Right lobe of liver (tissue), 6 donors: Measurements from ENCODE around the gene VSTM2L. TPM values are rescaled to one million over a fixed set of nuclear protein-coding genes. Genes with fewer than 3 reads are reported as not detected.

Experiments
- ATAC-seq, 4 donors: fragments of 200-7000 bp; cut with Tn5 transposase; one replicate each; pipeline ENCODE4 v1.9.1; 2020; ENCODE audit warnings: mild to moderate bottlenecking in 4 of 4, moderate library complexity in 4 of 4
- DNase-seq, 3 donors: peaks; one replicate each; pipeline ENCODE4 v3.0.0-alpha.2; 2020
- H3K27ac ChIP-seq, 3 donors: fragments of 200-600 bp; one replicate each; pipeline ENCODE4 v1.8.0; 2022
- H3K27me3 ChIP-seq, 2 donors: fragments of 200-600 bp; one replicate each; pipeline ENCODE4 v1.8.0; 2022
- H3K36me3 ChIP-seq, 4 donors: fragments of 200-600 bp; sonication (generic) in 1 of 4; one replicate each; pipeline versions ENCODE4 v1.5.1 to v1.8.0; 2017 to 2022; ENCODE audit warnings: control low read depth in 1 of 4
- H3K4me1 ChIP-seq, 4 donors: fragments of 200-600 bp; sonication (generic) in 1 of 4; one replicate each; pipeline versions ENCODE4 v1.5.1 to v1.8.0; 2017 to 2022; ENCODE audit warnings: control low read depth in 1 of 4
- H3K4me3 ChIP-seq, 3 donors: fragments of 200-600 bp; one replicate each; pipeline ENCODE4 v1.8.0; 2022
- H3K9me3 ChIP-seq, 4 donors: fragments of 200-600 bp; sonication (generic) in 1 of 4; one replicate each; pipeline versions ENCODE4 v1.5.1 to v1.8.0; 2017 to 2022; ENCODE audit warnings: control low read depth in 1 of 4
- POLR2A ChIP-seq: fragments of 450-650 bp; IDR thresholded peaks from one replicate; pipeline ENCODE4 v1.6.1; 2017; ENCODE audit warnings: antibody characterized with exemption, mild to moderate bottlenecking
- WGBS: methylation state at CpG from one replicate; pipeline ENCODE4 v1.1.6; 2018; ENCODE audit warnings: low coverage, low lambda C conversion rate; ENCODE audit not compliant: insufficient coverage; ENCODE audit errors: missing lambda C conversion rate; 5-methylcytosine and 5-hydroxymethylcytosine counted together
- intact Hi-C, 2 donors: fragments of 100-400 bp; cut with DNase I; formaldehyde crosslinking; loops; one replicate each; pipeline versions ENCODE4 v1.11.2 to v1.14.1; 2022
- total RNA-seq, 6 experiments: library from RNA; depleted of rRNA in 2 of 6; stranded (reverse); fragments of >200 nt in 2 of 6; fragmentation: NEBNext Ultra II Directional in 3 of 6; extraction: Animal tissue kit (Norgen Biotek cat#: 25700) in 3 of 6; gene quantifications; one replicate each; pipeline versions ENCODE4 v1.1.0 to v1.2.4, GENCODE V29; 2016 to 2023
- TF ChIP-seq, protein P1 (sequence below), 4 donors: fragments of 200-600 bp in 3 of 4; fragments of 450-650 bp in 1 of 4; IDR thresholded peaks; one replicate each; pipeline versions ENCODE4 v1.5.1 to v1.8.0; 2016 to 2022; ENCODE audit warnings: antibody characterized with exemption in 4 of 4, mild to moderate bottlenecking in 2 of 4
- donor health status: DM: no; HTN: yes; CAD: no.
- donor health status: DM: no; HTN: no; CAD: no.
- donor health status: DM: no; HTN: no; CAD: no.
- donor health status: DM: no; HTN: yes; CAD: no.
- donor health status: DM: no; HTN: yes; CAD: no.

VSTM2L gene
- total RNA-seq, 6 experiments from 2014 or later: 0.56 to 10.7 (median 1.8) TPM

DNA sequence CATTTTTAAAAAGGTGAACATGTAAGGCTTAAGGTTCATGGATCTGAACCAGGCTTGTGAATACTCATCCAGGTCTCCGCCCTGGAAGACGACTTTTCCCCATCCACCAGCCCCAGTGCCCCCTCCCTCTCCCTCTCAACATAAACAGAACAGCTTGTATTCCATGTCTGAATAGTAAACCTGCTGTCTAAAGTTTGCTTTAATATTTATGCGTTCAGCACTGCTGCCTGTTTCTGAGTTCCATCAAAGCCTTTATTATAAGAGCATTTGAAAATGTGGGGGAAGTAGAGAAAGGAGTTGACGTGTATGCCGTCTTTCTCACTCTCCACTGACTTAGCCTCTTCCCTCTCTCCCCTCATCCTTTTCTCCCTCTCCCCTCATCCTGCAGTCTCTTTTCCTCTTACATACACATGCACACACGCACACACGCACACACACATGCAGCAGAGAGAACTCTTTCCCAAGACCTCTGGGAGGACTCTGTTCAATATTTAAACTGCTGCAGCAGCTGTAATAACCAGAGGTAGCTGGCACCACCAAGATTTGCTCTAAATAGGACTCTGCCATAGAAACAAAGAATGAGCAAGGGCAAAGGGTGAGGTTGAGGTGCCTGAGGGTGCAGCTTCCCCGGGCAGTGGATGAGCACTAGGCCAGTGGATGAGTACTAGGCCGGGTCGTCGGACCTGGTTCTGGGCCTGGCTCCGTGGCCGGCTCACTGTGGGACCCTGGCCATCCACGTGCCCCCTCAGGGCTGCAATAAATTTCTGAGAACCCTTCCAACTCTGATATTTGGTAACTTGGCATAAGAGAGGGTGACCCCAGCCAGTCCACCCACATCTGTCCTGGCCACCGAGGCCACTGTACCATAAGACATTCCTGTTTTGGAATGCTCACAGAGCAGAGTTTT lies 35.4 kb upstream of the VSTM2L start:
- Histone ChIP-seq H3K27me3 (no peaks in the 10 kb centered on the region), H3K27ac (no peak overlapping the region), H3K4me3 (no peak overlapping the region), H3K9me3 (no peaks in the 10 kb centered on the region), H3K36me3 (peaks cover 0 to 13% (median 1%) of the 10 kb centered on the region in 4 donors), H3K4me1 (peaks cover 0 to 4% (median 0%) of the 10 kb centered on the region in 4 donors)
- ATAC-seq: peak; percentile 71 to 91 (median 74)
- intact Hi-C loops: no loop called here
- DNase-seq: peak in 1 of 3 donors; percentile 64
- TF ChIP-seq, protein P1, sequence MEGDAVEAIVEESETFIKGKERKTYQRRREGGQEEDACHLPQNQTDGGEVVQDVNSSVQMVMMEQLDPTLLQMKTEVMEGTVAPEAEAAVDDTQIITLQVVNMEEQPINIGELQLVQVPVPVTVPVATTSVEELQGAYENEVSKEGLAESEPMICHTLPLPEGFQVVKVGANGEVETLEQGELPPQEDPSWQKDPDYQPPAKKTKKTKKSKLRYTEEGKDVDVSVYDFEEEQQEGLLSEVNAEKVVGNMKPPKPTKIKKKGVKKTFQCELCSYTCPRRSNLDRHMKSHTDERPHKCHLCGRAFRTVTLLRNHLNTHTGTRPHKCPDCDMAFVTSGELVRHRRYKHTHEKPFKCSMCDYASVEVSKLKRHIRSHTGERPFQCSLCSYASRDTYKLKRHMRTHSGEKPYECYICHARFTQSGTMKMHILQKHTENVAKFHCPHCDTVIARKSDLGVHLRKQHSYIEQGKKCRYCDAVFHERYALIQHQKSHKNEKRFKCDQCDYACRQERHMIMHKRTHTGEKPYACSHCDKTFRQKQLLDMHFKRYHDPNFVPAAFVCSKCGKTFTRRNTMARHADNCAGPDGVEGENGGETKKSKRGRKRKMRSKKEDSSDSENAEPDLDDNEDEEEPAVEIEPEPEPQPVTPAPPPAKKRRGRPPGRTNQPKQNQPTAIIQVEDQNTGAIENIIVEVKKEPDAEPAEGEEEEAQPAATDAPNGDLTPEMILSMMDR (IDR thresholded peaks at IDR 0.05): no peak
- no peak for TF ChIP-seq POLR2A
- 62% methylated on average over 13 of the region's 15 CpGs for WGBS

GRCh38 chr20:37868851-37869333 lies 34.0 kb upstream of the VSTM2L start:
- DNase-seq (no peak), ATAC-seq (no peak)
- Histone ChIP-seq H3K9me3 (no peaks in the 10 kb centered on the region), H3K4me1 (peaks cover 0 to 4% (median 0%) of the 10 kb centered on the region in 4 donors), H3K27ac (no peak overlapping the region), H3K36me3 (peaks cover 0 to 23% (median 1%) of the 10 kb centered on the region in 4 donors), H3K27me3 (no peaks in the 10 kb centered on the region), H3K4me3 (no peak overlapping the region)
- WGBS: 68% methylated on average over 2 of the region's 3 CpGs
- intact Hi-C loops: no loop called here
- TF ChIP-seq, protein P1 (IDR thresholded peaks at IDR 0.05): no peak
- TF ChIP-seq POLR2A: no peak

DNA sequence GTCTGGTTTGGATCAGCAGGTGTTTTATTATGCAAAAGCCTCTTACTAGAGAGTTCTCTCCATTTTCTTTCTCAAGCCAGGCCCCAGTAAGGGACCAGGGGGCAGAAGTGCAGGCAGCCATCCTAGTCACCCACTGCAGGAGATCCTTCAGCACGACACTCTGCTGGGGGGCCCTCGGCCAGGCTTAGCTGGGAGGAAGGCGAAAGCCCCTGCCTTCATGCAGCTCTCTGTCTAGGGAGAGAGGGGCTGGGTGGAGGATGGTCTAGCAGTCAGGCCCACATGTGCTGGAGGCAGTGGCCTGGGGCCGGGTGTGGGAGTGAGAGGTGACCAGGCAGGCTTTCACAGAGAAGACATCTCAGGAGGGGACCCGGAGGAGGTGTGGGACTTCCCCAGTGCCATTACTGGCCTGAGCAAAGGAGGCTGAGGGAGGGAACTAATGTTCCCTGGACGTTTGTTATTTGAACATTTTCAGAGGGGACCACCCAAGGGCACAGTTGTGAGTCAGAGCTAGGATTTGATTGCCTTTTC lies 33.5 kb upstream of the VSTM2L start:
- H3K27me3 ChIP-seq: no peaks in the 10 kb centered on the region
- no peak for DNase-seq
- no peak overlapping the region for H3K4me3 ChIP-seq
- intact Hi-C loops: no loop called here
- no peak for ATAC-seq
- no CpG with 5 or more reads among the region's 6 CpGs for WGBS
- peaks cover 0 to 27% (median 1%) of the 10 kb centered on the region in 4 donors for H3K36me3 ChIP-seq
- no peak overlapping the region for H3K27ac ChIP-seq
- peaks cover 0 to 4% (median 0%) of the 10 kb centered on the region in 4 donors for H3K4me1 ChIP-seq
- TF ChIP-seq, protein P1 (IDR thresholded peaks at IDR 0.05): no peak
- H3K9me3 ChIP-seq: no peaks in the 10 kb centered on the region

DNA sequence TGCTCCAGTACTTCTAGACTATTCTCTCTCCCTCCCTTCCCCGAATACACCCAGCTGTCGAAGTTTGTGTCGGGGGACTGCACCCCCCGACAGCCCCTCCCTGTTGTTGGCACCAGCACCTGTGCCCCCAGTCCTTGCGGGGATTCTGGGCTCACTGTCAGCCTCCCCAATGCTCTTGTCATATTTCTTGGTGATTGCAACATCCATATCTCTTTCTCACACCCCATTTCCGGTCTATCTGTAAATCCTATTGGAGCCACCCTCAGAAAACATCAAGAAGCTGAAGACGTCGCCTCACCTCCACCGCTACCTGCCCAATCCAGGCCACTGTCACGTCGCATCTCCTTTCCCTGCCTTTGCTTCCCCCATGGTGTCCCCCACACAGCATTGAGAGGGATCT lies 32.6 kb upstream of the VSTM2L start:
- intact Hi-C loops: no loop called here
- Histone ChIP-seq H3K4me3 (no peak overlapping the region), H3K36me3 (peaks cover 0 to 27% (median 1%) of the 10 kb centered on the region in 4 donors), H3K27me3 (no peaks in the 10 kb centered on the region), H3K27ac (no peak overlapping the region), H3K9me3 (no peaks in the 10 kb centered on the region), H3K4me1 (peaks cover 0 to 4% (median 0%) of the 10 kb centered on the region in 4 donors)
- no peak for TF ChIP-seq POLR2A
- TF ChIP-seq, protein P1 (IDR thresholded peaks at IDR 0.05): no peak
- ATAC-seq (no peak), DNase-seq (no peak)
- 98% methylated on average over 7 of the region's 11 CpGs for WGBS
